Nephron progenitor cell (in vitro differentiated cells): ENCODE results near the gene HEY2.

Source experiments
- DNase-seq: peaks from one replicate; pipeline ENCODE4 v3.0.0; 2021
- H3K27ac Mint-ChIP-seq: 2 replicates; pipeline ENCODE4 v1.8.0; 2021; ENCODE audit warnings: mild to moderate bottlenecking, moderate library complexity, mixed read lengths
- H3K27me3 Mint-ChIP-seq: 2 replicates; pipeline ENCODE4 v1.8.0; 2021; ENCODE audit warnings: mild to moderate bottlenecking, low read depth, mixed read lengths; ENCODE audit not compliant: poor library complexity
- H3K36me3 Mint-ChIP-seq: 2 replicates; pipeline ENCODE4 v1.8.0; 2021; ENCODE audit warnings: low read depth, mixed read lengths
- H3K4me1 Mint-ChIP-seq: 2 replicates; pipeline ENCODE4 v1.8.0; 2021; ENCODE audit warnings: mixed read lengths
- H3K4me3 Mint-ChIP-seq: 2 replicates; pipeline ENCODE4 v1.8.0; 2021; ENCODE audit warnings: mild to moderate bottlenecking, moderate library complexity, mixed read lengths
- H3K9me3 Mint-ChIP-seq: 2 replicates; pipeline ENCODE4 v1.8.0; 2021; ENCODE audit warnings: mild to moderate bottlenecking, moderate library complexity, mixed read lengths
- CTCF ChIP-seq: fragments of 200-600 bp; sonication (generic); IDR thresholded peaks from 2 replicates; pipeline ENCODE4 v1.5.0; 2021; ENCODE audit warnings: antibody characterized with exemption

Gene HEY2

GRCh38 chr6:125780540-125781313 lies 31.3 kb downstream of the HEY2 start:
- peak; percentile 39 for DNase-seq
- no peak for TF ChIP-seq CTCF
- H3K27me3 Mint-ChIP-seq = no peaks in the 10 kb centered on the region
- peaks cover 6% of the 10 kb centered on the region for H3K9me3 Mint-ChIP-seq
- H3K36me3 Mint-ChIP-seq = no peaks in the 10 kb centered on the region
- no peak overlapping the region for H3K4me3 Mint-ChIP-seq
- H3K27ac Mint-ChIP-seq = no peak overlapping the region
- no peaks in the 10 kb centered on the region for H3K4me1 Mint-ChIP-seq

- H3K4me3 Mint-ChIP-seq = no peak overlapping the region
- no peak overlapping the region for H3K27ac Mint-ChIP-seq
- no peaks in the 10 kb centered on the region for H3K4me1 Mint-ChIP-seq
- H3K36me3 Mint-ChIP-seq = no peaks in the 10 kb centered on the region
- no peak for DNase-seq
- TF ChIP-seq CTCF = no peak
- no peaks in the 10 kb centered on the region for H3K27me3 Mint-ChIP-seq
- peaks cover 6% of the 10 kb centered on the region for H3K9me3 Mint-ChIP-seq
These were observed 32.0 kb downstream of the HEY2 start for GRCh38 chr6:125781314-125781868.

GRCh38 chr6:125784365-125784764 lies 34.9 kb downstream of the HEY2 start:
- no peak for TF ChIP-seq CTCF
- Mint-ChIP-seq H3K36me3 (no peaks in the 10 kb centered on the region), H3K4me3 (no peak overlapping the region), H3K4me1 (peaks cover 12% of the 10 kb centered on the region), H3K9me3 (peaks cover 6% of the 10 kb centered on the region), H3K27ac (no peak overlapping the region), H3K27me3 (no peaks in the 10 kb centered on the region)
- no peak for DNase-seq

- Mint-ChIP-seq H3K4me1 (peaks cover 32% of the 10 kb centered on the region), H3K27ac (no peak overlapping the region), H3K9me3 (peaks cover under 1% of the 10 kb centered on the region), H3K4me3 (no peak overlapping the region), H3K36me3 (no peaks in the 10 kb centered on the region), H3K27me3 (peaks cover 2% of the 10 kb centered on the region)
- no peak for TF ChIP-seq CTCF
- DNase-seq = no peak
These were observed 38.4 kb downstream of the HEY2 start for GRCh38 chr6:125787791-125788190.

GRCh38 chr6:125789167-125789566 lies 39.7 kb downstream of the HEY2 start:
- Mint-ChIP-seq H3K36me3 (no peaks in the 10 kb centered on the region), H3K9me3 (no peaks in the 10 kb centered on the region), H3K27me3 (peaks cover 3% of the 10 kb centered on the region), H3K27ac (no peak overlapping the region), H3K4me1 (peaks cover 44% of the 10 kb centered on the region), H3K4me3 (peak overlapping the region; percentile 87)
- DNase-seq = no peak
- no peak for TF ChIP-seq CTCF
